GM12892 (cell line): ENCODE measurements around the gene POLR1C.

Experiments
- POLR2A ChIP-seq: IDR thresholded peaks from 2 replicates; pipeline ENCODE4 v1.6.1; 2011; ENCODE audit warnings: low read depth, low read length, control low read depth
- POLR2AphosphoS5 ChIP-seq: IDR thresholded peaks from 2 replicates; pipeline ENCODE4 v1.6.1; 2011; ENCODE audit warnings: low read depth, low read length, control low read depth

GRCh38 chr6:43559328-43559727 is 42.4 kb downstream of the POLR1C start:
- TF ChIP-seq POLR2AphosphoS5 (no peak), POLR2A (no peak)
